Keratinocyte (primary cell): ENCODE results near the gene PLXNB1. TPM values are rescaled to one million over a fixed set of nuclear protein-coding genes. Genes with fewer than 3 reads are reported as not detected.

Experiments used
- DNase-seq: peaks from one replicate; pipeline ENCODE4 v3.0.0-alpha.2; 2011; ENCODE audit warnings: low read depth, missing footprints, low spot score
- FAIRE-seq: peaks from 2 replicates; lab custom pipeline; 2011; peaks lifted over from hg19 to GRCh38; lab: Jason Lieb, UNC
- H2AFZ ChIP-seq: 2 replicates; pipeline ENCODE4 v1.6.0; 2012; ENCODE audit warnings: low read length, control low read depth, inconsistent platforms; ENCODE audit not compliant: control insufficient read depth
- H3K27ac ChIP-seq: 2 replicates; pipeline ENCODE4 v1.5.1; 2011; ENCODE audit warnings: low read length; ENCODE audit not compliant: control insufficient read depth, insufficient read depth
- H3K27me3 ChIP-seq: 3 replicates; pipeline ENCODE4 v1.6.0; 2011; ENCODE audit warnings: low read length; ENCODE audit not compliant: control insufficient read depth, insufficient read depth; ENCODE audit errors: extremely low read depth
- H3K36me3 ChIP-seq, 2 experiments: 2 replicates in 1 of 2; 3 replicates in 1 of 2; pipeline ENCODE4 v1.5.1; 2011; ENCODE audit warnings: low read length in 2 of 2, mild to moderate bottlenecking in 1 of 2; ENCODE audit not compliant: control insufficient read depth in 2 of 2, insufficient read depth in 2 of 2; ENCODE audit errors: extremely low read depth in 1 of 2
- H3K4me1 ChIP-seq: 3 replicates; pipeline ENCODE4 v1.5.1; 2011; ENCODE audit warnings: low read length; ENCODE audit not compliant: control insufficient read depth, insufficient read depth; ENCODE audit errors: extremely low read depth
- H3K4me2 ChIP-seq: 3 replicates; pipeline ENCODE4 v1.6.0; 2011; ENCODE audit warnings: low read depth, low read length; ENCODE audit not compliant: control insufficient read depth, insufficient read depth; ENCODE audit errors: extremely low read depth
- H3K4me3 ChIP-seq, 3 experiments: fragments of 200-600 bp in 1 of 3; sonication (generic) in 1 of 3; 2 replicates in 2 of 3; 3 replicates in 1 of 3; pipeline ENCODE4 v1.5.1; 2011 to 2016; ENCODE audit warnings: low read length in 3 of 3, mild to moderate bottlenecking in 3 of 3, control low read depth in 2 of 3, inconsistent platforms in 1 of 3, low read depth in 1 of 3, mixed read lengths in 1 of 3, mixed run types in 1 of 3, moderate library complexity in 1 of 3; ENCODE audit not compliant: control insufficient read depth in 2 of 3, insufficient read depth in 2 of 3; ENCODE audit errors: extremely low read depth in 1 of 3
- H3K79me2 ChIP-seq: 2 replicates; pipeline ENCODE4 v1.6.0; 2012; ENCODE audit warnings: low read length; ENCODE audit not compliant: control insufficient read depth, insufficient read depth
- H3K9ac ChIP-seq: 3 replicates; pipeline ENCODE4 v1.6.0; 2011; ENCODE audit warnings: low read length; ENCODE audit not compliant: control insufficient read depth, insufficient read depth; ENCODE audit errors: extremely low read depth
- H3K9me1 ChIP-seq: 3 replicates; pipeline ENCODE4 v1.6.0; 2011; ENCODE audit warnings: low read length; ENCODE audit not compliant: control insufficient read depth, insufficient read depth; ENCODE audit errors: extremely low read depth
- H3K9me3 ChIP-seq: 2 replicates; pipeline ENCODE4 v1.5.1; 2012; ENCODE audit warnings: low read depth, low read length; ENCODE audit not compliant: control insufficient read depth
- H4K20me1 ChIP-seq: 3 replicates; pipeline ENCODE4 v1.6.0; 2011; ENCODE audit warnings: low read length; ENCODE audit not compliant: control insufficient read depth, insufficient read depth; ENCODE audit errors: extremely low read depth
- EZH2 ChIP-seq: IDR thresholded peaks from one replicate; pipeline ENCODE4 v1.6.1; 2012; ENCODE audit warnings: inconsistent platforms, mild to moderate bottlenecking, low read length, moderate library complexity
- dilution Hi-C: fragments of 300-500 bp; cut with MboI; formaldehyde crosslinking; loops from one replicate; pipeline ENCODE4 v1.7.0; 2020; ENCODE audit warnings: low sequenced_read_pairs; ENCODE audit not compliant: extremely low pct_ligation_motif_present
- polyA plus RNA-seq, 5 experiments: library from polyadenylated mRNA; depleted of rRNA in 3 of 5; stranded (reverse) in 3 of 5; stranded (forward) in 1 of 5; unstranded in 1 of 5; fragments of >200 nt; gene quantifications; 1 replicate in 1 of 5; 2 replicates in 3 of 5; 3 replicates in 1 of 5; pipeline versions ENCODE4 v1.2.1 to v1.2.3, GENCODE V29; 2011 to 2012; ENCODE audit warnings: missing spikeins in 2 of 5, low read depth in 1 of 5, low replicate concordance in 1 of 5
- TF ChIP-seq, protein P1 (sequence below), 3 experiments: IDR thresholded peaks in 1 of 3; conservative IDR thresholded peaks in 1 of 3; optimal IDR thresholded peaks in 1 of 3; 2 replicates in 2 of 3; 3 replicates in 1 of 3; pipeline versions ENCODE3 to v1.5.1; 2011; ENCODE audit warnings: low read length in 3 of 3, mild to moderate bottlenecking in 3 of 3, moderate library complexity in 2 of 3, control low read depth in 1 of 3, inconsistent platforms in 1 of 3; ENCODE audit not compliant: insufficient read depth in 2 of 3; ENCODE audit errors: extremely low read depth in 1 of 3

Gene PLXNB1
- polyA plus RNA-seq, 1 donor (not counting 4 experiments of a cell fraction or from before 2014, with no cell fraction given) = 83.0 TPM

- H3K9me3 ChIP-seq = no peaks in the 10 kb centered on the region
- no peak for DNase-seq
- H3K9me1 ChIP-seq = peaks cover 3% of the 10 kb centered on the region
- H2AFZ ChIP-seq = no peak overlapping the region
- H3K4me2 ChIP-seq = no peak overlapping the region
- no peak overlapping the region for H3K9ac ChIP-seq
- no peak overlapping the region for H3K4me3 ChIP-seq
- peaks cover 10% of the 10 kb centered on the region for H3K4me1 ChIP-seq
- H3K36me3 ChIP-seq = peaks cover 64 to 88% of the 10 kb centered on the region in 2 experiments
- dilution Hi-C loops = no loop called here
- no peak overlapping the region for H3K27ac ChIP-seq
- TF ChIP-seq EZH2 = no peak
- TF ChIP-seq, protein P1, sequence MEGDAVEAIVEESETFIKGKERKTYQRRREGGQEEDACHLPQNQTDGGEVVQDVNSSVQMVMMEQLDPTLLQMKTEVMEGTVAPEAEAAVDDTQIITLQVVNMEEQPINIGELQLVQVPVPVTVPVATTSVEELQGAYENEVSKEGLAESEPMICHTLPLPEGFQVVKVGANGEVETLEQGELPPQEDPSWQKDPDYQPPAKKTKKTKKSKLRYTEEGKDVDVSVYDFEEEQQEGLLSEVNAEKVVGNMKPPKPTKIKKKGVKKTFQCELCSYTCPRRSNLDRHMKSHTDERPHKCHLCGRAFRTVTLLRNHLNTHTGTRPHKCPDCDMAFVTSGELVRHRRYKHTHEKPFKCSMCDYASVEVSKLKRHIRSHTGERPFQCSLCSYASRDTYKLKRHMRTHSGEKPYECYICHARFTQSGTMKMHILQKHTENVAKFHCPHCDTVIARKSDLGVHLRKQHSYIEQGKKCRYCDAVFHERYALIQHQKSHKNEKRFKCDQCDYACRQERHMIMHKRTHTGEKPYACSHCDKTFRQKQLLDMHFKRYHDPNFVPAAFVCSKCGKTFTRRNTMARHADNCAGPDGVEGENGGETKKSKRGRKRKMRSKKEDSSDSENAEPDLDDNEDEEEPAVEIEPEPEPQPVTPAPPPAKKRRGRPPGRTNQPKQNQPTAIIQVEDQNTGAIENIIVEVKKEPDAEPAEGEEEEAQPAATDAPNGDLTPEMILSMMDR (optimal IDR thresholded peaks at IDR 0.05 in 1 of 3, IDR thresholded peaks at IDR 0.05 in 1 of 3, conservative IDR thresholded peaks at IDR 0.05 in 1 of 3; ENCODE audit: extremely low read depth in 1 of 3, insufficient read depth in 2 of 3, low read length in 3 of 3) = peak in 1 of 3 experiments; percentile 18
- H4K20me1 ChIP-seq = peaks cover 10% of the 10 kb centered on the region
- no peaks in the 10 kb centered on the region for H3K79me2 ChIP-seq
- H3K27me3 ChIP-seq = no peaks in the 10 kb centered on the region
- FAIRE-seq = no peak
These were observed 21.0 kb downstream of the PLXNB1 start for GRCh38 chr3:48408823-48409281.

- peaks cover 3% of the 10 kb centered on the region for H4K20me1 ChIP-seq
- H3K27me3 ChIP-seq = no peaks in the 10 kb centered on the region
- H2AFZ ChIP-seq = no peak overlapping the region
- dilution Hi-C loops = no loop called here
- no peaks in the 10 kb centered on the region for H3K9me1 ChIP-seq
- TF ChIP-seq EZH2 = no peak
- TF ChIP-seq, protein P1 (optimal IDR thresholded peaks at IDR 0.05 in 1 of 3, IDR thresholded peaks at IDR 0.05 in 1 of 3, conservative IDR thresholded peaks at IDR 0.05 in 1 of 3; ENCODE audit: extremely low read depth in 1 of 3, insufficient read depth in 2 of 3, low read length in 3 of 3) = no peak
- H3K9me3 ChIP-seq = no peaks in the 10 kb centered on the region
- no peaks in the 10 kb centered on the region for H3K79me2 ChIP-seq
- no peak overlapping the region for H3K27ac ChIP-seq
- DNase-seq (no peak), FAIRE-seq (no peak)
- H3K9ac ChIP-seq = no peak overlapping the region
- no peak overlapping the region for H3K4me3 ChIP-seq
- H3K4me1 ChIP-seq = peaks cover 5% of the 10 kb centered on the region
- H3K4me2 ChIP-seq = no peak overlapping the region
- peaks cover 68 to 87% of the 10 kb centered on the region in 2 experiments for H3K36me3 ChIP-seq
These were observed 22.3 kb downstream of the PLXNB1 start for GRCh38 chr3:48407542-48408099.
